Mucosa of descending colon (tissue), 3 donors: ENCODE results near the gene SLC9A7. TPM values are rescaled to one million over a fixed set of nuclear protein-coding genes. Genes with fewer than 3 reads are reported as not detected.

Source experiments
- ATAC-seq: fragments of 200-7000 bp; cut with Tn5 transposase; one replicate; pipeline ENCODE4 v1.9.1; 2020; ENCODE audit warnings: mild to moderate bottlenecking, moderate library complexity
- DNase-seq, 3 donors: peaks; one replicate each; pipeline ENCODE4 v3.0.0-alpha.2; 2020
- H3K36me3 ChIP-seq: fragments of 200-600 bp; one replicate; pipeline ENCODE4 v1.8.0; 2021; ENCODE audit warnings: low read depth, mild to moderate bottlenecking
- H3K4me1 ChIP-seq: fragments of 200-600 bp; one replicate; pipeline ENCODE4 v1.8.0; 2021; ENCODE audit warnings: low read depth, mild to moderate bottlenecking
- H3K4me3 ChIP-seq: fragments of 200-600 bp; one replicate; pipeline ENCODE4 v1.8.0; 2021; ENCODE audit warnings: mild to moderate bottlenecking
- H3K9me3 ChIP-seq: fragments of 200-600 bp; one replicate; pipeline ENCODE4 v1.8.0; 2021; ENCODE audit warnings: mild to moderate bottlenecking
- intact Hi-C, 2 donors: fragments of 100-400 bp; cut with DNase I in 1 of 2; cut with micrococcal nuclease in 1 of 2; formaldehyde crosslinking; loops; one replicate each; pipeline versions ENCODE4 v1.11.0 to v1.11.1; 2022; cut with DNase I, micrococcal nuclease
- total RNA-seq, 3 donors: library from RNA; stranded (reverse); fragmentation: NEBNext Ultra II Directional in 2 of 3; extraction: Animal tissue kit (Norgen Biotek cat#: 25700) in 2 of 3; gene quantifications; one replicate each; pipeline versions ENCODE4 v1.2.1 to v1.2.4, GENCODE V29; 2021 to 2023
- TF ChIP-seq, protein P1 (sequence below): fragments of 200-600 bp; IDR thresholded peaks from one replicate; pipeline ENCODE4 v1.8.0; 2022; ENCODE audit warnings: antibody characterized with exemption, mild to moderate bottlenecking
- donor health status: DM: no; HTN: no; CAD: no; lungs with moderate emphysema.
- donor health status: DM: no; HTN: no; CAD: no.
- donor health status: DM: no; HTN: yes; CAD: no.

Gene SLC9A7
- total RNA-seq, 3 donors from 2014 or later = 0.46 to 2.7 (median 1.3) TPM

DNA sequence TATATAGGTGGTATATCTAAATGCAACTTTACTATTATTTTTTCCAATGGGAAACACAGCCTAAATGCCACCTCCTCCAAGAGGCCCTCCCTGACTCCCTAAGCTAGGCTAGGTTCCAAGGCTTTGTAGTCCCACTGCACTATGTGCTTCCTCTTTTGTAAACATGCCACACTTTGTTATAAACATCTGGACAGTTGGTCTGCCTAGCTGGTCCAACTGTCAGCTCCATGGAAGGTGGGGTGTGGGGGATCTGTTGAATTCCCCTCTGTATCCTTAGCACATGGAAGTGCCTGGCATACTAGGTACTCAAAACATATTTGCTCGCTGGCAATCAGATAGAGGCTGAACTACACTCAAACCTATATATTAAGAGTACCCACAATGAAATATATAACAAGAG lies 63.4 kb downstream of the SLC9A7 start:
- TF ChIP-seq, protein P1, sequence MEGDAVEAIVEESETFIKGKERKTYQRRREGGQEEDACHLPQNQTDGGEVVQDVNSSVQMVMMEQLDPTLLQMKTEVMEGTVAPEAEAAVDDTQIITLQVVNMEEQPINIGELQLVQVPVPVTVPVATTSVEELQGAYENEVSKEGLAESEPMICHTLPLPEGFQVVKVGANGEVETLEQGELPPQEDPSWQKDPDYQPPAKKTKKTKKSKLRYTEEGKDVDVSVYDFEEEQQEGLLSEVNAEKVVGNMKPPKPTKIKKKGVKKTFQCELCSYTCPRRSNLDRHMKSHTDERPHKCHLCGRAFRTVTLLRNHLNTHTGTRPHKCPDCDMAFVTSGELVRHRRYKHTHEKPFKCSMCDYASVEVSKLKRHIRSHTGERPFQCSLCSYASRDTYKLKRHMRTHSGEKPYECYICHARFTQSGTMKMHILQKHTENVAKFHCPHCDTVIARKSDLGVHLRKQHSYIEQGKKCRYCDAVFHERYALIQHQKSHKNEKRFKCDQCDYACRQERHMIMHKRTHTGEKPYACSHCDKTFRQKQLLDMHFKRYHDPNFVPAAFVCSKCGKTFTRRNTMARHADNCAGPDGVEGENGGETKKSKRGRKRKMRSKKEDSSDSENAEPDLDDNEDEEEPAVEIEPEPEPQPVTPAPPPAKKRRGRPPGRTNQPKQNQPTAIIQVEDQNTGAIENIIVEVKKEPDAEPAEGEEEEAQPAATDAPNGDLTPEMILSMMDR = no peak
- intact Hi-C loops = no loop called here
- Histone ChIP-seq H3K36me3 (no peaks in the 10 kb centered on the region), H3K9me3 (no peaks in the 10 kb centered on the region), H3K4me3 (no peak overlapping the region), H3K4me1 (no peaks in the 10 kb centered on the region)
- DNase-seq (no peak), ATAC-seq (no peak)

DNA sequence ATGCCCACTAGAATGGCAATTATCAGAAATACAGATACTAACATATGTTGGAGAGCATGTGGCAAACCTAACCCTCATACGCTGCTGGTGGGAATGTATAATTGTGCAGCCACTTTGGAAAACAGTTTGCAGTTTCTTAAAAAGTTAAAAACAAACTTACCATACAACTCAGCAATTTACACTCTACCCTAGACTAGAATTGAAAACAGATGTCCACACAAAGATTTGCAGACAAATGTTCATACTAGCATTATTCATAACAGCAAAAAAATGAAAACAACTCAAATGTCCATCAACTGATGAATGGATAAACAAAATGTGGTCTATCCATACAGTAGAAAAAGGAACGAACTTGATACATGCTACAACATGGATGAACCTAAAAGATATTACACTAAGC lies 64.4 kb downstream of the SLC9A7 start:
- intact Hi-C loops = no loop called here
- TF ChIP-seq, protein P1 = no peak
- no peak for ATAC-seq

DNA sequence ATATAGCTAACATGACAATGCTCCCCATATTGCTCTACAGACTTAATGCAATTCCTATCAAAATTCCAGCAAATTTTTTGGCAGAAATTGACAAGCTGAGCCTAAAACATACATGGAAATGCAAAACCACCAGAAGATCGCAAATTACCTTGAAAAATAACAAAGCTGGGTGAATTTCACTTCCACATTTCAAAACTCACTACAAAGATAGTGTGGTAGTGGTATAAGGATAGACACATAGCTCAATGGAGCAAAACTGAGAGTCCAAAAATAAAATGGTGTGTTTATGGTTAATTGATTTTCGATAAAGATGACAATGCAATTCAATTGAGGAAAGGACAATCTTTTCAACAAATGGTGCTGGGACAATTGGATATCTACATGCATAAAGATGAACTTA lies 65.8 kb downstream of the SLC9A7 start:
- no peaks in the 10 kb centered on the region for H3K36me3 ChIP-seq
- no peaks in the 10 kb centered on the region for H3K4me1 ChIP-seq
- H3K9me3 ChIP-seq = no peaks in the 10 kb centered on the region
- H3K4me3 ChIP-seq = no peak overlapping the region
- no peak for ATAC-seq
- TF ChIP-seq, protein P1 = no peak
- intact Hi-C loops = no loop called here
- no peak for DNase-seq

More for the DNA sequence above, 64.4 kb downstream of the SLC9A7 start:
- H3K4me3 ChIP-seq = no peak overlapping the region
- no peaks in the 10 kb centered on the region for H3K4me1 ChIP-seq
- no peak for DNase-seq
- no peaks in the 10 kb centered on the region for H3K9me3 ChIP-seq
- H3K36me3 ChIP-seq = no peaks in the 10 kb centered on the region

DNA sequence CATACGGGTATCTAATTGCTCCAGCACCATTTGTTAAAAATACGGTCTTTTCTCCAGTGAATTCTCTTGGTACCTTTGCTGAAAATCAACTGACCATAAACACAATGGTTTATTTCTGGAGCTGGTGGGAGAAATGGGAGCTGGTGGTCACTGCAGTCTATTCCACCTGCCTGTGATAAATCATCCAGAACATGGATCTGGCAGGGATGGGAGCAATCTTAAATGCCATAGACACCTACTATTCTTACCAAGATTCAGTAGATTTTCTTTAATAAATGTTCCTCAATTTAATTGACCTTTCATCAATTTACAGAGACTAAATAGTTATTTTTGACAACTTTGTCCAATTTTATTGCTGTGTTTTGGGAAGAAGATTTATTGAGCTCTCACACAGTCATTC lies 68.1 kb downstream of the SLC9A7 start:
- intact Hi-C loops = no loop called here
- TF ChIP-seq, protein P1 = no peak
- no peaks in the 10 kb centered on the region for H3K4me1 ChIP-seq
- ATAC-seq (no peak), DNase-seq (no peak)
- no peaks in the 10 kb centered on the region for H3K36me3 ChIP-seq
- H3K4me3 ChIP-seq = no peak overlapping the region
- H3K9me3 ChIP-seq = no peaks in the 10 kb centered on the region

DNA sequence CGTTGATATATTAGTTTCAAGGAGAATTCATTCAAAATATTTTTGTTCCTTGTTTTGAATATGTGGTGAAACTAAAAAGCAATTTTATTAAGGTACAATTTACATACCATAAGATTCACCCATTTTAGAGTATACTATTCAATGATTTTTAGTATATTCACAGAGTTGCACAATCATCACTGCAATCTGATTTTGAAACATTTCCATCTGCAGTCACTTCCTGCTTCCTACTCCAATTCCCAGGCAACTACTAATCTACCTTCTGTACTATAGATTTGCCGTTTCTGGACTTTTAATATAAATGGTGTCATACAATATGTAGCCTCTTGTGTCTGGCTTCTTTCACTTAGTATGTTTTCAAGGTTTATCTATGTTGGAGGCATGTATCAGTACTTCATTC lies 71.3 kb downstream of the SLC9A7 start:
- TF ChIP-seq, protein P1 = no peak
- H3K9me3 ChIP-seq = no peaks in the 10 kb centered on the region
- no peak for ATAC-seq
- no peaks in the 10 kb centered on the region for H3K36me3 ChIP-seq
- intact Hi-C loops = no loop called here
- no peaks in the 10 kb centered on the region for H3K4me1 ChIP-seq
- no peak overlapping the region for H3K4me3 ChIP-seq
- no peak for DNase-seq

DNA sequence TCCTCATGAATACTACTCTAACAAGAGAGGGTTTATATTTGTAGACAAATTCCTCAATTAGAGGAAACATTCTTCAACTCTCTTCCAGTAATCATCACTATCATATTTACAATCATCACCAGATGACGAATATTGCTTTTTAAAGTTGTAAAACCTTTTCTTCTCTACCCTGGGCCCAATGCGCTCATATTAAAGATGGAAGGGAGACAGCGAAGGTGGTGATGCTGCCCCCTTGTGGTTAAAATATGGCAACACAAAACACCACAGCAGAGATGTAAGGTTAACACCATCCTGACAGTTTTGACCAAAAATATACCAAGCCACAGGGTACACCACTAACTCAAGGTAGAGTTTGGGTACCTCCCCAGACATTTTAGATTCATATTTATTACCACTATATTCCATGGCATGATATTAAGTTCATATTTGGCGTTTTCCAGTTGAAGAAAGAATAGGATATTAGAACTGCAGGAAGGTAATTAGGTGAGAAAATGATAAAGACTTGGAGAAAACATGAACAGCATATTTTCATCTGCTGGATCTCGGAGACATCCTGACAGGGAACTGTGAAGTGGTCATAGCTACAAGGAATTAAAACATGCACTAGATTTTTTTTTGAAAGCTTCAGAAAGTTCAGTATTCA lies 72.8 kb downstream of the SLC9A7 start:
- TF ChIP-seq, protein P1 = peak; percentile 11

More for the DNA sequence above, 72.8 kb downstream of the SLC9A7 start:
- DNase-seq (peak in 1 of 3 donors; percentile 26), ATAC-seq (peak; percentile 76)
- intact Hi-C loops = no loop called here
- no peaks in the 10 kb centered on the region for H3K9me3 ChIP-seq
- H3K4me1 ChIP-seq = no peaks in the 10 kb centered on the region
- no peaks in the 10 kb centered on the region for H3K36me3 ChIP-seq
- no peak overlapping the region for H3K4me3 ChIP-seq
